Measurements from ENCODE around the gene SV2B.

- no peak for TF ChIP-seq EZH2 (IDR thresholded peaks at IDR 0.05; ENCODE audit: low read length)
- TF ChIP-seq, protein P1, sequence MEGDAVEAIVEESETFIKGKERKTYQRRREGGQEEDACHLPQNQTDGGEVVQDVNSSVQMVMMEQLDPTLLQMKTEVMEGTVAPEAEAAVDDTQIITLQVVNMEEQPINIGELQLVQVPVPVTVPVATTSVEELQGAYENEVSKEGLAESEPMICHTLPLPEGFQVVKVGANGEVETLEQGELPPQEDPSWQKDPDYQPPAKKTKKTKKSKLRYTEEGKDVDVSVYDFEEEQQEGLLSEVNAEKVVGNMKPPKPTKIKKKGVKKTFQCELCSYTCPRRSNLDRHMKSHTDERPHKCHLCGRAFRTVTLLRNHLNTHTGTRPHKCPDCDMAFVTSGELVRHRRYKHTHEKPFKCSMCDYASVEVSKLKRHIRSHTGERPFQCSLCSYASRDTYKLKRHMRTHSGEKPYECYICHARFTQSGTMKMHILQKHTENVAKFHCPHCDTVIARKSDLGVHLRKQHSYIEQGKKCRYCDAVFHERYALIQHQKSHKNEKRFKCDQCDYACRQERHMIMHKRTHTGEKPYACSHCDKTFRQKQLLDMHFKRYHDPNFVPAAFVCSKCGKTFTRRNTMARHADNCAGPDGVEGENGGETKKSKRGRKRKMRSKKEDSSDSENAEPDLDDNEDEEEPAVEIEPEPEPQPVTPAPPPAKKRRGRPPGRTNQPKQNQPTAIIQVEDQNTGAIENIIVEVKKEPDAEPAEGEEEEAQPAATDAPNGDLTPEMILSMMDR (optimal IDR thresholded peaks at IDR 0.05 in 1 of 3, IDR thresholded peaks at IDR 0.05 in 1 of 3, conservative IDR thresholded peaks at IDR 0.05 in 1 of 3; ENCODE audit: extremely low read depth in 1 of 3, insufficient read depth in 2 of 3, low read length in 3 of 3), result no peak
Measured at GRCh38 chr15:91304210-91304609, 204.2 kb downstream of the SV2B start.
